Loucy (cell line): Measurements from ENCODE around the gene MGAT5.

ENCODE experiments used
- H2AFZ ChIP-seq: fragments of 200-600 bp; sonication (generic); 2 replicates; pipeline ENCODE4 v1.6.0; 2016; ENCODE audit warnings: antibody characterized with exemption, mild to moderate bottlenecking, low read length, moderate library complexity
- H3F3A ChIP-seq: fragments of 200-600 bp; 2 replicates; pipeline ENCODE4 v1.6.0; 2016; ENCODE audit warnings: antibody characterized with exemption, low read depth, mild to moderate bottlenecking
- H3K27me3 ChIP-seq: fragments of 200-600 bp; sonication (generic); 2 replicates; pipeline ENCODE4 v1.6.1; 2014; ENCODE audit warnings: low read length, mild to moderate bottlenecking; ENCODE audit not compliant: insufficient read depth, poor library complexity, severe bottlenecking
- H3K36me3 ChIP-seq: fragments of 200-600 bp; sonication (generic); 2 replicates; pipeline ENCODE4 v1.6.1; 2016; ENCODE audit warnings: low read length; ENCODE audit not compliant: insufficient read depth
- H3K4me1 ChIP-seq: fragments of 200-600 bp; sonication (generic); 2 replicates; pipeline ENCODE4 v1.5.1; 2014; ENCODE audit warnings: low read length, mild to moderate bottlenecking; ENCODE audit not compliant: insufficient read depth, poor library complexity, severe bottlenecking
- H3K4me2 ChIP-seq: fragments of 200-600 bp; sonication (generic); 2 replicates; pipeline ENCODE4 v1.6.0; 2014; ENCODE audit warnings: antibody characterized with exemption, low read length, low read depth, mild to moderate bottlenecking; ENCODE audit not compliant: poor library complexity, severe bottlenecking
- H3K4me3 ChIP-seq: fragments of 200-600 bp; sonication (generic); 2 replicates; pipeline ENCODE4 v1.5.1; 2014; ENCODE audit warnings: low read length, mild to moderate bottlenecking, mixed read lengths; ENCODE audit not compliant: poor library complexity, severe bottlenecking
- H3K79me2 ChIP-seq: fragments of 200-600 bp; sonication (generic); 2 replicates; pipeline ENCODE4 v1.6.1; 2014; ENCODE audit warnings: low read length; ENCODE audit not compliant: insufficient read depth
- H3K9ac ChIP-seq: fragments of 200-600 bp; sonication (generic); 2 replicates; pipeline ENCODE4 v1.6.0; 2014; ENCODE audit warnings: mild to moderate bottlenecking, low read depth, low read length, moderate library complexity; ENCODE audit not compliant: poor library complexity, severe bottlenecking
- H3K9me2 ChIP-seq: fragments of 200-600 bp; sonication (generic); replicated peaks from 2 replicates; pipeline ENCODE4 v1.6.1; 2016; ENCODE audit warnings: low read depth, low read length, mixed read lengths
- H3K9me3 ChIP-seq: fragments of 200-600 bp; sonication (generic); 2 replicates; pipeline ENCODE4 v1.6.1; 2014; ENCODE audit warnings: mild to moderate bottlenecking, antibody characterized with exemption, low read length, low read depth; ENCODE audit not compliant: insufficient read depth
- H4K20me1 ChIP-seq: fragments of 200-600 bp; sonication (generic); 2 replicates; pipeline ENCODE4 v1.6.0; 2014; ENCODE audit warnings: antibody characterized with exemption, low read length, mild to moderate bottlenecking; ENCODE audit not compliant: insufficient read depth, poor library complexity, severe bottlenecking
- CTCF ChIP-seq: fragments of 200-600 bp; sonication (generic); conservative IDR thresholded peaks from 2 replicates; pipeline ENCODE4 v1.5.1; 2014; ENCODE audit warnings: mild to moderate bottlenecking, antibody characterized with exemption, low read length
- EZH2phosphoT487 ChIP-seq: fragments of 200-600 bp; IDR thresholded peaks from 2 replicates; pipeline ENCODE4 v1.6.1; 2018; ENCODE audit warnings: antibody characterized with exemption, mild to moderate bottlenecking, moderate library complexity, borderline replicate concordance

The MGAT5 gene

GRCh38 chr2:134220344-134220974, 33.4 kb upstream of the MGAT5 start:
- Histone ChIP-seq H3K9me3 (no peaks in the 10 kb centered on the region), H3K4me3 (no peak overlapping the region), H3K4me1 (peaks cover 38% of the 10 kb centered on the region), H3K9ac (no peak overlapping the region), H3K79me2 (peaks cover 91% of the 10 kb centered on the region), H2AFZ (no peak overlapping the region), H3K4me2 (no peak overlapping the region), H3F3A (no peaks in the 10 kb centered on the region), H3K36me3 (no peaks in the 10 kb centered on the region), H3K9me2 (no peaks in the 10 kb centered on the region), H4K20me1 (peaks cover 3% of the 10 kb centered on the region), H3K27me3 (no peaks in the 10 kb centered on the region)
- TF ChIP-seq CTCF (no peak), EZH2phosphoT487 (no peak)

GRCh38 chr2:134224005-134224404, 29.9 kb upstream of the MGAT5 start:
- Histone ChIP-seq H3K27me3 (no peaks in the 10 kb centered on the region), H2AFZ (no peak overlapping the region), H3K36me3 (no peaks in the 10 kb centered on the region), H3K4me2 (no peak overlapping the region), H3K9me2 (no peaks in the 10 kb centered on the region), H3F3A (no peaks in the 10 kb centered on the region), H3K4me3 (no peak overlapping the region), H3K4me1 (peaks cover 12% of the 10 kb centered on the region), H3K79me2 (peaks cover 90% of the 10 kb centered on the region), H4K20me1 (no peaks in the 10 kb centered on the region), H3K9ac (no peak overlapping the region), H3K9me3 (peaks cover 6% of the 10 kb centered on the region; the same call in 1 of the 2 replicates)
- no peak for TF ChIP-seq CTCF
- no peak for TF ChIP-seq EZH2phosphoT487

- no peaks in the 10 kb centered on the region for H3F3A ChIP-seq
- peaks cover 5% of the 10 kb centered on the region for H3K4me1 ChIP-seq
- peaks cover 85% of the 10 kb centered on the region for H3K79me2 ChIP-seq
- H3K27me3 ChIP-seq: no peaks in the 10 kb centered on the region
- H3K9ac ChIP-seq: no peak overlapping the region
- no peaks in the 10 kb centered on the region for H4K20me1 ChIP-seq
- TF ChIP-seq EZH2phosphoT487 (no peak), CTCF (no peak)
- H2AFZ ChIP-seq: no peak overlapping the region
- H3K4me2 ChIP-seq: no peak overlapping the region
- no peaks in the 10 kb centered on the region for H3K36me3 ChIP-seq
- peaks cover 6% of the 10 kb centered on the region; the same call in 1 of the 2 replicates for H3K9me3 ChIP-seq
- no peak overlapping the region for H3K4me3 ChIP-seq
- H3K9me2 ChIP-seq: no peaks in the 10 kb centered on the region
Measured at GRCh38 chr2:134225173-134225572, 28.7 kb upstream of the MGAT5 start.
